Pancreas (tissue), 10 donors: ENCODE measurements around the gene ARX. TPM values are rescaled to one million over a fixed set of nuclear protein-coding genes. Genes with fewer than 3 reads are reported as not detected.

ENCODE experiments used
- ATAC-seq, 4 donors: fragments of 200-7000 bp; cut with Tn5 transposase; one replicate each; pipeline versions ENCODE4 v1.8.0 to v1.9.1; 2020; ENCODE audit warnings: mild to moderate bottlenecking in 4 of 4, moderate library complexity in 4 of 4
- DNase-seq, 6 donors: peaks; one replicate each; pipeline ENCODE4 v3.0.0-alpha.2; 2020
- FAIRE-seq: peaks from 2 replicates; lab custom pipeline; 2012; peaks lifted over from hg19 to GRCh38; lab: Jason Lieb, UNC
- H3K27ac ChIP-seq, 4 donors: fragments of 200-600 bp; sonication (generic); 1 replicate in 3 of 4; 2 replicates in 1 of 4; pipeline versions ENCODE4 v1.5.0 to v1.8.0; 2020
- H3K27me3 ChIP-seq, 4 donors: fragments of 200-600 bp; one replicate each; pipeline ENCODE4 v1.8.0; 2021
- H3K36me3 ChIP-seq, 3 donors: fragments of 200-600 bp; sonication (generic) in 1 of 3; one replicate each; pipeline versions ENCODE4 v1.5.0 to v1.8.0; 2020 to 2021
- H3K4me1 ChIP-seq, 3 donors: fragments of 200-600 bp; one replicate each; pipeline ENCODE4 v1.8.0; 2021
- H3K4me3 ChIP-seq, 4 donors: fragments of 200-600 bp; sonication (generic) in 2 of 4; one replicate each; pipeline versions ENCODE4 v1.5.0 to v1.8.0; 2020 to 2021
- H3K9me3 ChIP-seq, 4 donors: fragments of 200-600 bp; one replicate each; pipeline ENCODE4 v1.8.0; 2021
- WGBS, 2 donors: extraction: QIAGEN DNeasy Blood & Tissue Kit; methylation state at CpG; one replicate each; pipeline ENCODE4 v1.1.7; 2013; 5-methylcytosine and 5-hydroxymethylcytosine counted together
- intact Hi-C, 3 donors: fragments of 100-400 bp; cut with DNase I; formaldehyde crosslinking; loops; one replicate each; pipeline versions ENCODE4 v1.11.1 to v1.14.2; 2022
- polyA plus RNA-seq, 2 donors: library from polyadenylated mRNA; stranded (reverse); fragments of 200-250 nt; gene quantifications; one replicate each; pipeline ENCODE4 v1.2.3, GENCODE V29; 2013
- total RNA-seq, 6 donors: library from RNA; stranded (reverse); fragmentation: NEBNext Ultra II Directional in 4 of 6; extraction: Animal tissue kit (Norgen Biotek cat#: 25700) in 4 of 6; gene quantifications; one replicate each; pipeline versions ENCODE4 v1.2.1 to v1.2.4, GENCODE V29; 2021 to 2023
- TF ChIP-seq, protein P1 (sequence below), 4 donors: fragments of 200-600 bp; sonication (generic) in 3 of 4; IDR thresholded peaks; one replicate each; pipeline versions ENCODE4 v1.5.0 to v1.8.0; 2021; ENCODE audit warnings: antibody characterized with exemption in 4 of 4
- donor health status: healthy with polysubstance abuse.
- donor health status: DM: no; HTN: no; CAD: no; lungs with moderate emphysema.
- donor health status: DM: no; HTN: no; CAD: no.
- donor health status: control.
- donor health status: control.
- donor health status: Bipolar disorder and iron deficiency.
- donor health status: DM: yes; HTN: yes; CAD: no.
- donor health status: DM: no; HTN: no; CAD: no.
- donor health status: DM: no; HTN: no; CAD: no.
- donor health status: DM: yes; HTN: yes; CAD: no.

The ARX gene
- total and polyA plus RNA-seq, 8 donors: 0.32 to 9.6 (median 1.5) TPM

DNA sequence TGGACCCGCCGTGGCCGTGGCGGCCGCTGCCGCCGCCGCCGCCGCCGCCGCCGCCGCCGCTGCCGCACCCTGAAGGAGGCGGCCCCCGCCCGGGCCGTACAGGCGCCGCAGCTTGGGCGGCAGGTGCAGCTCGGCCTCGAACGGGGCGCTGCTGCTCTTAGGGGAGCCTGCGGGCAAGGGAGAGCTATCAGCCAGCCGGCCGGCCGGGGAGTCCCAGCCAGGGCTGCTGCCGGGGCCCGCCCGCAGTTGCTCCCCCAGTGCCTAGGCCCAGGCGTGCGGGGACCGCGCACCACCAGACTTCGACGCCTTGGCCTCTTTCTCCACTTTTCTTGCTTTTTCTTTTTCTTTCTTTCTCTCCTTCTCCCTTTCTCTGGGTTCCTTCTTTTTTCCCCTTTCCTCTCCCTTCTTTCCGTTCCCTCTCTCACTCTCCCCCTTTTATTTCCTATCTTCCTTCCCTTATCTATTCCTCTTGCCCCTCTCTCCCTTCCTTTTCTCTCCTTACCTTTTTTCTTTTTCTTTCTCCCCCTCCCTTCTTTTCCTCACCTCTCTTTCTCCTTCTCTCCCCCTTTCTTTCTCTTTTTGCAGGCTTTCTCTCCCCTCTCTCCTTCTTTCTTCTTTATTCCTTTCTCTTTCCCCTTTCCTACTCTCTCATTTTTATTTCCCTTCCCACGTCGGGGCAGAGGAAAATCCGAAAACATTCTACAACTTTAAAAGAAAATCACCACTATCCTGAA, 2.0 kb downstream of the ARX start:
- H3K9me3 ChIP-seq: no peaks in the 10 kb centered on the region
- WGBS, 2 donors: 6 to 26% methylated on average over 20 to 44 of the region's 44 CpGs
- peak in 1 of 6 donors; percentile 64 for DNase-seq
- peaks cover 0 to 67% (median 8%) of the 10 kb centered on the region in 4 donors for H3K27me3 ChIP-seq
- ATAC-seq: no peak
- no peak overlapping the region for H3K27ac ChIP-seq
- TF ChIP-seq, protein P1, sequence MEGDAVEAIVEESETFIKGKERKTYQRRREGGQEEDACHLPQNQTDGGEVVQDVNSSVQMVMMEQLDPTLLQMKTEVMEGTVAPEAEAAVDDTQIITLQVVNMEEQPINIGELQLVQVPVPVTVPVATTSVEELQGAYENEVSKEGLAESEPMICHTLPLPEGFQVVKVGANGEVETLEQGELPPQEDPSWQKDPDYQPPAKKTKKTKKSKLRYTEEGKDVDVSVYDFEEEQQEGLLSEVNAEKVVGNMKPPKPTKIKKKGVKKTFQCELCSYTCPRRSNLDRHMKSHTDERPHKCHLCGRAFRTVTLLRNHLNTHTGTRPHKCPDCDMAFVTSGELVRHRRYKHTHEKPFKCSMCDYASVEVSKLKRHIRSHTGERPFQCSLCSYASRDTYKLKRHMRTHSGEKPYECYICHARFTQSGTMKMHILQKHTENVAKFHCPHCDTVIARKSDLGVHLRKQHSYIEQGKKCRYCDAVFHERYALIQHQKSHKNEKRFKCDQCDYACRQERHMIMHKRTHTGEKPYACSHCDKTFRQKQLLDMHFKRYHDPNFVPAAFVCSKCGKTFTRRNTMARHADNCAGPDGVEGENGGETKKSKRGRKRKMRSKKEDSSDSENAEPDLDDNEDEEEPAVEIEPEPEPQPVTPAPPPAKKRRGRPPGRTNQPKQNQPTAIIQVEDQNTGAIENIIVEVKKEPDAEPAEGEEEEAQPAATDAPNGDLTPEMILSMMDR (IDR thresholded peaks at IDR 0.05): no peak
- no peak for FAIRE-seq
- no peaks in the 10 kb centered on the region for H3K36me3 ChIP-seq
- H3K4me3 ChIP-seq: no peak overlapping the region
- H3K4me1 ChIP-seq: no peaks in the 10 kb centered on the region
- intact Hi-C loops: no loop called here

GRCh38 chrX:25012793-25013631, 2.8 kb downstream of the ARX start:
- DNase-seq (no peak), ATAC-seq (peak in 2 of 4 donors; percentile 27 to 46), FAIRE-seq (no peak)
- Histone ChIP-seq H3K9me3 (no peaks in the 10 kb centered on the region), H3K36me3 (no peaks in the 10 kb centered on the region), H3K27ac (no peak overlapping the region), H3K27me3 (peaks cover 0 to 74% (median 7%) of the 10 kb centered on the region in 4 donors), H3K4me1 (no peaks in the 10 kb centered on the region), H3K4me3 (peak overlapping the region in 2 of 4 donors; percentile 2 to 38)
- 2 to 26% methylated on average over 59 to 105 of the region's 105 CpGs for WGBS, 2 donors
- TF ChIP-seq, protein P1 (IDR thresholded peaks at IDR 0.05): no peak
- intact Hi-C loops: no loop called here

DNA sequence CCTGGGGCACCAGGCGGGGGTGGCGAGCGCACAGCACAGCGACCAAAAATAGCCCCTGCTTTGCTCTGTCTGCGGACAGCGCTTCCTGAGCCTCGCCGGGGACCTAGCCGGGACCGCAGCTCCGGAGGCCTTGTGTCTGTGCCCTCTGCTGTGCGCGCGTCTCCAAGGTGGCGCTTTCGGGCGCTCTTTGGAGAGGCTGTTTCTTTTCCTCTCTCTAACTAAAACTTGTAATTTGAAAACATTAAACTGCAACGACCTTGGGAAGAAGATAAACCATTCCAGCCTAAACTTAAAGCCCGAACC, 3.4 kb downstream of the ARX start:
- DNase-seq (no peak), FAIRE-seq (no peak), ATAC-seq (peak in 1 of 4 donors; percentile 21)
- TF ChIP-seq, protein P1 (IDR thresholded peaks at IDR 0.05): no peak
- no peaks in the 10 kb centered on the region for H3K9me3 ChIP-seq
- no peak overlapping the region for H3K27ac ChIP-seq
- 7 to 30% methylated on average over 19 of the region's 19 CpGs for WGBS, 2 donors
- H3K36me3 ChIP-seq: no peaks in the 10 kb centered on the region
- intact Hi-C loops: no loop called here
- H3K4me1 ChIP-seq: no peaks in the 10 kb centered on the region
- H3K4me3 ChIP-seq: peak overlapping the region in 1 of 4 donors; percentile 38
- H3K27me3 ChIP-seq: peaks cover 0 to 78% (median 8%) of the 10 kb centered on the region in 4 donors

- intact Hi-C loops: no loop called here
- DNase-seq: no peak
Measured at GRCh38 chrX:25011589-25012432, 4.0 kb downstream of the ARX start.

More at GRCh38 chrX:25011589-25012432, 4.0 kb downstream of the ARX start:
- Histone ChIP-seq H3K36me3 (no peaks in the 10 kb centered on the region), H3K9me3 (no peaks in the 10 kb centered on the region), H3K27me3 (peaks cover 0 to 74% (median 9%) of the 10 kb centered on the region in 4 donors), H3K27ac (no peak overlapping the region), H3K4me1 (no peaks in the 10 kb centered on the region), H3K4me3 (no peak overlapping the region)
- WGBS, 2 donors: 13 to 18% methylated on average over 32 of the region's 32 CpGs
- FAIRE-seq: no peak
- no peak for ATAC-seq
- TF ChIP-seq, protein P1 (IDR thresholded peaks at IDR 0.05): no peak
